K562 (cell line): Measurements from ENCODE around the gene CD22. TPM values are rescaled to one million over a fixed set of nuclear protein-coding genes. Genes with fewer than 3 reads are reported as not detected.
A peak's percentile ranks its signal among the peaks of the same experiment; 100 is the strongest.

Experiments used
- CEBPB ChIP-seq: fragments of 450-650 bp; IDR thresholded peaks from 2 replicates; pipeline ENCODE4 v1.6.1; 2016; ENCODE audit warnings: missing genetic modification characterization, missing compliant biosample characterization
- DDX20 ChIP-seq: fragments of 450-650 bp; IDR thresholded peaks from 2 replicates; pipeline ENCODE4 v1.6.1; 2016; ENCODE audit warnings: missing genetic modification characterization, low read depth, mild to moderate bottlenecking, missing compliant biosample characterization, moderate library complexity
- ETS2 ChIP-seq: IDR thresholded peaks from 2 replicates; pipeline ENCODE4 v1.6.1; 2016; ENCODE audit warnings: borderline replicate concordance, missing genetic modification characterization, mild to moderate bottlenecking, moderate library complexity, missing compliant biosample characterization; ENCODE audit not compliant: poor library complexity, severe bottlenecking
- HCFC1 ChIP-seq: IDR thresholded peaks from 2 replicates; pipeline ENCODE4 v1.6.1; 2012; ENCODE audit warnings: low read depth, low read length, improper control_type of control experiment
- HNRNPK ChIP-seq: fragments of 200-400 bp; formaldehyde crosslinking; IDR thresholded peaks from one replicate; pipeline ENCODE4 v1.6.1; 2018; ENCODE audit warnings: mild to moderate bottlenecking, low read depth, low read length; ENCODE audit not compliant: poor library complexity, severe bottlenecking
- MAFK ChIP-seq: IDR thresholded peaks from 2 replicates; pipeline ENCODE4 v1.6.1; 2011; ENCODE audit warnings: low read length, improper control_type of control experiment
- MEF2A ChIP-seq: IDR thresholded peaks from 2 replicates; pipeline ENCODE4 v1.6.1; 2011; ENCODE audit warnings: low read depth, mild to moderate bottlenecking, low read length, moderate library complexity; ENCODE audit not compliant: control insufficient read depth
- MTA2 ChIP-seq: fragments of 450-650 bp; IDR thresholded peaks from 2 replicates; pipeline ENCODE4 v1.6.1; 2016; ENCODE audit warnings: low read depth
- MTF1 ChIP-seq: fragments of 250-450 bp; sonication (Bioruptor Pico); IDR thresholded peaks from 2 replicates; pipeline ENCODE4 v1.9.0; 2021; ENCODE audit warnings: moderate library complexity, mild to moderate bottlenecking, inconsistent platforms, borderline replicate concordance
- NFYB ChIP-seq: IDR thresholded peaks from 2 replicates; pipeline ENCODE4 v1.6.1; 2011; ENCODE audit warnings: mild to moderate bottlenecking, moderate library complexity; ENCODE audit not compliant: insufficient read length; ENCODE audit errors: extremely low read depth
- NR2C1 ChIP-seq, 2 experiments: fragments of 450-650 bp; IDR thresholded peaks; 2 replicates each; pipeline ENCODE4 v1.6.1; 2017; ENCODE audit warnings: mild to moderate bottlenecking in 2 of 2, antibody characterized with exemption in 1 of 2, inconsistent platforms in 1 of 2, missing compliant biosample characterization in 1 of 2, missing genetic modification characterization in 1 of 2
- PTRF ChIP-seq: fragments of 450-650 bp; IDR thresholded peaks from 2 replicates; pipeline ENCODE4 v1.6.1; 2016; ENCODE audit warnings: mild to moderate bottlenecking, missing genetic modification characterization, missing compliant biosample characterization
- SPI1 ChIP-seq: IDR thresholded peaks from 2 replicates; pipeline ENCODE4 v1.6.1; 2011; ENCODE audit warnings: low read depth, low read length, control low read depth, borderline replicate concordance
- ZBTB43 ChIP-seq: sonication (generic); formaldehyde crosslinking; IDR thresholded peaks from 2 replicates; pipeline ENCODE4 v1.8.0; 2023; ENCODE audit warnings: mild to moderate bottlenecking, missing genetic modification reagents
- ZFP30 ChIP-seq: fragments of 250-450 bp; sonication (Bioruptor Pico); IDR thresholded peaks from 2 replicates; pipeline ENCODE4 v1.8.0; 2022; ENCODE audit warnings: moderate library complexity, mild to moderate bottlenecking, inconsistent platforms, borderline replicate concordance
- ZFPM2 ChIP-seq: fragments of 250-450 bp; sonication (Bioruptor Pico); IDR thresholded peaks from 2 replicates; pipeline ENCODE4 v1.5.1; 2022; ENCODE audit warnings: mild to moderate bottlenecking
- ZKSCAN1 ChIP-seq: fragments of 150-350 bp; IDR thresholded peaks from 2 replicates; pipeline ENCODE4 v1.6.1; 2016; ENCODE audit warnings: low read depth, low read length
- ZNF133 ChIP-seq: fragments of 250-450 bp; sonication (Bioruptor Pico); IDR thresholded peaks from 2 replicates; pipeline ENCODE4 v1.4.0; 2020; ENCODE audit warnings: mild to moderate bottlenecking
- ZNF140 ChIP-seq: fragments of 250-450 bp; sonication (Bioruptor Pico); IDR thresholded peaks from 2 replicates; pipeline ENCODE4 v1.8.0; 2021; ENCODE audit warnings: moderate library complexity, mild to moderate bottlenecking, inconsistent platforms
- ZNF217 ChIP-seq: sonication (generic); formaldehyde crosslinking; IDR thresholded peaks from 2 replicates; pipeline ENCODE4 v1.8.0; 2022; ENCODE audit warnings: mild to moderate bottlenecking, missing genetic modification reagents
- ZNF436 ChIP-seq: fragments of 250-450, 450-650 bp; sonication (Bioruptor Pico); formaldehyde crosslinking; IDR thresholded peaks from 2 replicates; pipeline ENCODE4 v1.7.0; 2020; ENCODE audit warnings: mild to moderate bottlenecking
- polyA plus RNA-seq, 8 experiments: library from polyadenylated mRNA; depleted of rRNA in 4 of 8; stranded (reverse) in 5 of 8; unstranded in 3 of 8; fragments of >200 nt; fragmentation: Nextera tagmentation in 2 of 8; fragmentation: Illumina TruSeq in 1 of 8; extraction: Ambion mirVana in 2 of 8; extraction: Trizol in 1 of 8; gene quantifications; 2 replicates each; pipeline versions ENCODE4 v1.2.1 to v1.2.3, GENCODE V29; 2011 to 2014; ENCODE audit warnings: inconsistent platforms in 1 of 8, missing spikeins in 1 of 8
- total RNA-seq, 7 experiments: library from RNA; depleted of rRNA in 6 of 7; stranded (reverse); fragments of >200 nt in 6 of 7; fragmentation: Illumina TruSeq in 2 of 7; extraction: Trizol in 2 of 7; gene quantifications; 2 replicates each; pipeline versions ENCODE4 v1.2.1 to v1.2.3, GENCODE V29; 2011 to 2021; ENCODE audit warnings: low replicate concordance in 1 of 7
- TF ChIP-seq, protein P1 (sequence below): fragments of 450-650 bp; formaldehyde crosslinking; IDR thresholded peaks from 2 replicates; pipeline ENCODE4 v1.4.0; 2020; ENCODE audit warnings: mild to moderate bottlenecking, moderate library complexity
- TF ChIP-seq, protein P2 (sequence below): fragments of 450-650 bp; IDR thresholded peaks from 2 replicates; pipeline ENCODE4 v1.6.1; 2017; ENCODE audit warnings: mild to moderate bottlenecking, moderate library complexity
- TF ChIP-seq, protein P3 (sequence below): fragments of 450-650 bp; conservative IDR thresholded peaks from 2 replicates; pipeline ENCODE4 v1.6.1; 2016; ENCODE audit warnings: missing genetic modification characterization, low read depth, mild to moderate bottlenecking, missing compliant biosample characterization, moderate library complexity

The CD22 gene
- total and polyA plus RNA-seq, 9 of the 15 experiments (the other 6 are each of a cell fraction or from before 2014, with no cell fraction given), result 0.29 to 5.0 (median 3.5) TPM

- TF ChIP-seq ZBTB43 (CRISPR knock-in tag) (no peak), NFYB (no peak), ZNF217 (CRISPR knock-in tag) (no peak), CEBPB (tag) (peak; percentile 82), NR2C1 (IDR thresholded peaks at IDR 0.05) (no peak), NR2C1 (tag; IDR thresholded peaks at IDR 0.05) (0 out of 2 replicates have a peak, but pooled peaks have one; percentile 21), ZNF140 (CRISPR knock-in tag) (no peak), PTRF (tag) (peak; percentile 73), DDX20 (tag) (peak; percentile 43; the same call in 1 of the 2 replicates), HNRNPK (no peak), ZFP30 (CRISPR knock-in tag) (no peak), MTA2 (no peak), MAFK (no peak), ZKSCAN1 (no peak), MTF1 (CRISPR knock-in tag) (no peak), HCFC1 (no peak), ETS2 (tag) (no peak), SPI1 (peak; percentile 46; the same call in 1 of the 2 replicates), MEF2A (no peak), ZNF133 (CRISPR knock-in tag) (no peak), ZNF436 (no peak), ZFPM2 (CRISPR knock-in tag) (no peak)
- TF ChIP-seq, protein P1, sequence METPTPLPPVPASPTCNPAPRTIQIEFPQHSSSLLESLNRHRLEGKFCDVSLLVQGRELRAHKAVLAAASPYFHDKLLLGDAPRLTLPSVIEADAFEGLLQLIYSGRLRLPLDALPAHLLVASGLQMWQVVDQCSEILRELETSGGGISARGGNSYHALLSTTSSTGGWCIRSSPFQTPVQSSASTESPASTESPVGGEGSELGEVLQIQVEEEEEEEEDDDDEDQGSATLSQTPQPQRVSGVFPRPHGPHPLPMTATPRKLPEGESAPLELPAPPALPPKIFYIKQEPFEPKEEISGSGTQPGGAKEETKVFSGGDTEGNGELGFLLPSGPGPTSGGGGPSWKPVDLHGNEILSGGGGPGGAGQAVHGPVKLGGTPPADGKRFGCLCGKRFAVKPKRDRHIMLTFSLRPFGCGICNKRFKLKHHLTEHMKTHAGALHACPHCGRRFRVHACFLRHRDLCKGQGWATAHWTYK, result no peak
- TF ChIP-seq, protein P2, sequence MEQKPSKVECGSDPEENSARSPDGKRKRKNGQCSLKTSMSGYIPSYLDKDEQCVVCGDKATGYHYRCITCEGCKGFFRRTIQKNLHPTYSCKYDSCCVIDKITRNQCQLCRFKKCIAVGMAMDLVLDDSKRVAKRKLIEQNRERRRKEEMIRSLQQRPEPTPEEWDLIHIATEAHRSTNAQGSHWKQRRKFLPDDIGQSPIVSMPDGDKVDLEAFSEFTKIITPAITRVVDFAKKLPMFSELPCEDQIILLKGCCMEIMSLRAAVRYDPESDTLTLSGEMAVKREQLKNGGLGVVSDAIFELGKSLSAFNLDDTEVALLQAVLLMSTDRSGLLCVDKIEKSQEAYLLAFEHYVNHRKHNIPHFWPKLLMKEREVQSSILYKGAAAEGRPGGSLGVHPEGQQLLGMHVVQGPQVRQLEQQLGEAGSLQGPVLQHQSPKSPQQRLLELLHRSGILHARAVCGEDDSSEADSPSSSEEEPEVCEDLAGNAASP, result no peak
- TF ChIP-seq, protein P3, sequence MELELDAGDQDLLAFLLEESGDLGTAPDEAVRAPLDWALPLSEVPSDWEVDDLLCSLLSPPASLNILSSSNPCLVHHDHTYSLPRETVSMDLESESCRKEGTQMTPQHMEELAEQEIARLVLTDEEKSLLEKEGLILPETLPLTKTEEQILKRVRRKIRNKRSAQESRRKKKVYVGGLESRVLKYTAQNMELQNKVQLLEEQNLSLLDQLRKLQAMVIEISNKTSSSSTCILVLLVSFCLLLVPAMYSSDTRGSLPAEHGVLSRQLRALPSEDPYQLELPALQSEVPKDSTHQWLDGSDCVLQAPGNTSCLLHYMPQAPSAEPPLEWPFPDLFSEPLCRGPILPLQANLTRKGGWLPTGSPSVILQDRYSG (tag), result peak; percentile 77; the same call in 1 of the 2 replicates
Observed at GRCh38 chr19:35347171-35347929, 18.4 kb downstream of the CD22 start, which contains the start of gene FFAR1 (continued).
